CD4-positive, alpha-beta T cell treated with Interleukin-4 for 1 hour (primary cell): Measurements from ENCODE around the gene ALG12.
A peak's percentile ranks its signal among the peaks of the same experiment; 100 is the strongest.

Experiments
- DNase-seq, 2 donors: peaks; one replicate each; pipeline ENCODE4 v3.0.0-alpha.2; 2020 to 2022

ALG12 gene

GRCh38 chr22:49929211-49929979, 11.2 kb upstream of the ALG12 start:
- DNase-seq: peak; percentile 75 to 78

DNA sequence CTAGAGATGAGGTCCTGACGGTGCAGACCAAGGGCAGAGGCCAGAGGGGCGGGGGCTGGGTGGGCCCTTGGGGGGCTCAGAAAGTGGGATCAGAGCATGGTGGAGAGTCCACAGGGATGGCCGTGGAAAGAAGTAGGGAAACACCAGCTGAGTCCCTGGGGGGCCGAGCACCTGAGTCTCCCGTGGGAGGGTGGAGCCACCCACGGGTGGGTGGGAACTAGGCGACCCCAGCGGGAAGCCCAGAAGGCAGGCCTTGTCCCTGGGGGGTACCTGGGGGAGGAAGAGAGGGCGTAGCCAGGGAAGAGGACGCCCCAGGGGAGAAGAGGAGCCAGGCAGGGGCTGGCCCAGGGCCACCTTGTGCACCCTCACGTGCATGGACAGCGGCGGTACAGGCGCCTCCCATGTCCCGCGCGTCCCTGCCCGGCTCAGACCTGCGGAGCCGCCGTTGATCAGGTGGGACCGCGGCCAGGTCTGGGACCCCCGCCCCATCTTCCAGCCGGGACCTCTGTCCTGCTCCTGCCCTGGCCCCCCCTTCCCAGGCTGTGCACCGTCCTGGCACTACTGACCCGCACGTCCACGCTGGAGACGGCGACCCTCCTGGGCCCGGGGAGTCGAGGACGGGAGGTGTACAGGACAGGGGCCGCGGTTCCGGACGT, 10.4 kb upstream of the ALG12 start:
- DNase-seq: no peak

DNA sequence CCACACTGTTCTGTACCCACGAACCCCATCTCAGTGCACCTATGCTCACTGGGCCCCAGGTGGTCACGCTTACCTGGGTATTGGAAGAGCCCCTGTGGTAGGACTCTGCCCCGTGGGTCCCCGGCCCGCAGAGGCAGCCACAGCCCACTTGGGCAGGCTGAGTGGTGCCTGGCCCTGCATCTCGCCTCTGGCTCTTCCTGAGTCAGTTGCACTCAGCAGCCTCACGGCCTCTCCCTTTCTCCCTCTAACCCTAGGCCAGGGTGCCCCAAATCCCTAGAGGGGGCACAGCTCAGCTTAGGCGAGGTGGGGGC, 9.9 kb upstream of the ALG12 start:
- DNase-seq: no peak

DNA sequence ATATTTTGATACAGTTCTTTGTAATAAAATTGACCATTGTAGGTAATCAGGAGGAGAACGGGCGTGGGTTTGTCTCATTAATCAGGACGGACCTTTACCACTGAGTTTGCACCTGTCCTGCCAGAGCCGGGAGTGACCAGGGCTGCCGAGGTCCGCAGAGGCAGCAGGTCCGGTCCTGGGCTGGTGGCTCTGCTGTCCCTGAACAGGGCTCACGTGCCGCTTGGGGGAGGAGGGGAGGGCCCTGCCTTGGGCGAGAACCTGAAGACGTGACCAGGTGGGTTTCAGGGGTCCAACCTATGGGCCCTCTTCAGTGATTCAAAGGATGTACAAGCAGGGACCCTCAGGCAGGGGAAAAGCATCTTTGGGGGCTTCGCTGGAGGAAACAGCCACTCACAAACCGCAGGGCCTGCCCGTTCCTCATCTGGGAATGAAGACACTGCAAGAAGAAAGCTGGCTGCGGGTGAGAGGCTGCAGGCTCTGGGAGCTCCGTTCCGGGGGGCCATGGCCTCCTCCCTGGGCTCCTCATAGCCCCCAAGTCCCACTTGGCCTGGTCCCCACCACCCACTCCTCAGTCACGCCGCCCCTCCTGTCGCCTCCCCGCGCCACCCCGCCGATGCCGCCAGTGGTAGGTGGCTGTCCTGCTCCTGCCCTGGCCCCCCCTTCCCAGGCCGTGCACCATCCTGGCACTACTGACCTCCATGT, 9.4 kb upstream of the ALG12 start:
- no peak for DNase-seq

- DNase-seq: no peak
These were observed 8.7 kb upstream of the ALG12 start for GRCh38 chr22:49926916-49927315.

DNA sequence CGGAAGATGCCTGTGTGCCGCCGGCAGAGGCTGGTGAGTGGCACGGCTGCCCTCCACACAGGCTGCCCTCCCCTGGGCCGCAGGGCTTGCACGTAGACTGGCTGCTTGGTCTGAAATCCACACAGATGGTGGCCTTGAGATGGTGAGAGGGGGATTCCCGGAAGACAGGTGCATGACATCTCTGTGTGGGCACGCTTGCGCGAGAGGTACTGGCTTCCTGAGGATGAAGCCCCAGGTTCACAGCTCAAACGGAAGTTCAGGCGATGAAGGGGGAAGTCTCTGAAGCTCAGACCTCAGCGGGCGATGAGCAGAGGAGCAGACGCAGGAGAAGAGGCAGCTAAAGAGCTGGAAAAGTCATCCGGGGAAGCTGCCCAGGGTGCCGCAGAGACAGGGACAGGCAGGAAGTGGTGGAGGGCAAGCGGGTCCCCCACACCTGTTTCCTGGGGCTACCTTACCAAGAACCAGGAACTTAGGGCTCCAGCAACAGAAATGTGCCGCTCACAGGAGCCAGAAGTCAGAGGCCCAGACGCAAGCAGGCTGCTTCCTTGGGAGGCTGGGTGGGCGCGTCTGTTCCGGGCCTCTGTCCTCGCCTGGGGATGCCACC, 7.4 kb upstream of the ALG12 start:
- peak; percentile 87 to 90 for DNase-seq

GRCh38 chr22:49924113-49924833, 6.0 kb upstream of the ALG12 start:
- DNase-seq: no peak

GRCh38 chr22:49923445-49923844, 5.2 kb upstream of the ALG12 start:
- DNase-seq: peak; percentile 24 to 51

DNA sequence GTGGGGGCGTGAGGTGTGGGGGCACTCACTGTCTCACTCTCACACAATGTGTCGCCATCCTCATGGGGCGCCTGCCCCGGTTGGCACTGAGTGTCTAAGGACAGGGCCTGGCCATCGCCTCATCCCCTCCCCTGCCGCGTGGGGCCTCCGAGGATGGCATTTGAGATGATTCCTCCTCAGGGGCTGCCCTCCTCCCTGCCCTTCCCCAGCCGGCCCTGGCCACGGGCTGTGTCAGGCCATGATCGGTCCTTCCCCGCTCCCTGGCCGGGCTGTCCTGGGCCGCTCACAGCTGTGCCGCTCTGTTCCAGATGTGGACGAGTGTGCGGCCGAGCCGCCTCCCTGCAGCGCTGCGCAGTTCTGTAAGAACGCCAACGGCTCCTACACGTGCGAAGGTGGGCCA, 4.7 kb upstream of the ALG12 start:
- DNase-seq: no peak

- DNase-seq: no peak
These were observed 4.2 kb upstream of the ALG12 start for GRCh38 chr22:49922484-49922883.

- DNase-seq: no peak
These were observed 3.5 kb upstream of the ALG12 start for GRCh38 chr22:49921508-49922278.

DNA sequence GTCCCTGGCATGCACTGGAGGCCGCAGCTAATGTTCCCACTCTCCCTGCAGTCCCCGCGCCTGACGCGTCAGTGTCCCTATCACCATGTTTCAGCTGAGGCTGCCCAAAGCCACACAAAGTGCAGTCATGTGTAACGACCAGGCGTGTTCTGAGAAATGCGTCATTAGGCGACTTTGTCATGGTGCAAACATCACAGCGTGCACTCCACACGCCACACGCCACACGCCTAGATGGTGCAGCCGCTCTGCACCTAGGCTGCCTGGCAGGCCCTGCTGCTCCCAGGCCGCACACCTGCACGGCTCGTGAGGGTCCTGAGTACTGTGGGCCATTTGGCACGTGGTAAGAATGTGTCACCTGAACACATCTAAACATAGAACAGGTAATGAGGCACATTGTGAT, 2.6 kb upstream of the ALG12 start:
- no peak for DNase-seq

DNA sequence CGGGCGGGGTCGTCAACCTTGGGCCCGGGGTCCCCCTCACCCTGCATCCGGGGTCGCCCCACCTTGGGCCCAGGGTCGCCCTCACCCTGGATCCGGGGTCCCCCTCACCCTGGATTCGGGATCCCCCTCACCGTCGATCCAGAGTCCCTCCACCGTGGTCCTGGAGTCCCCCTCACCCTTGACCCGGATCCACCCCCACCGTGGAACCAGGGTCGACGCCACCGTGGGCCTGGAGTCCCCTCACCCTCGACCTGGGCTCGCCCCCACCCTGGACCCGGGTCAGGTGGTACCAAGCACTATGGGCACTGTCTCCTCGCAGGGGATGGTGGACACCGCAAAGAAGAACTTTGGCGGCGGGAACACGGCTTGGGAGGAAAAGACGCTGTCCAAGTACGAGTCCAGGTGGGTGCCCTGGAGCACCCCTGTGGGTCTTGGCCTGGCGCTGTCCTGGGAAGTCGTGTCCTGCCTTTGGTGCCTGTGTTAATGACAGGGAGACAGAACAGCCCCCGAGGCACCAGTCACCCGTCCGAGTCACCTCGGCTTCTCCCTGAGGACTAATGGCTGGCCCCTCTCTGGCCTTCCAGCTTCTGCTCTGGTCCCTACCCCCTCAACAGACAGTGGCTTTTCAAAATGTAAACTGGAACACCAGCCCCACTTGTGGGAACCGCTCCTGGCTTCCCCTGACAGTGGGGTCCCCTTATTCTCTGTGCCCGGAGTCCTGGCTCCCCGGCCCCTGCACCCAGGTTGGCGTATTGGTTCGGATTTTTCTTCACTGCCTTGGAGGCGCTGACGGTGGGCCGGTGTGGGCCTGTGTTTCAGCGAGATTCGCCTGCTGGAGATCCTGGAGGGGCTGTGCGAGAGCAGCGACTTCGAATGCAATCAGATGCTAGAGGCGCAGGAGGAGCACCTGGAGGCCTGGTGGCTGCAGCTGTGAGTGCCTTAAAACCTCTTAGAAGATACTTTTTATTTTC, 958 bp upstream of the ALG12 start:
- no peak for DNase-seq

DNA sequence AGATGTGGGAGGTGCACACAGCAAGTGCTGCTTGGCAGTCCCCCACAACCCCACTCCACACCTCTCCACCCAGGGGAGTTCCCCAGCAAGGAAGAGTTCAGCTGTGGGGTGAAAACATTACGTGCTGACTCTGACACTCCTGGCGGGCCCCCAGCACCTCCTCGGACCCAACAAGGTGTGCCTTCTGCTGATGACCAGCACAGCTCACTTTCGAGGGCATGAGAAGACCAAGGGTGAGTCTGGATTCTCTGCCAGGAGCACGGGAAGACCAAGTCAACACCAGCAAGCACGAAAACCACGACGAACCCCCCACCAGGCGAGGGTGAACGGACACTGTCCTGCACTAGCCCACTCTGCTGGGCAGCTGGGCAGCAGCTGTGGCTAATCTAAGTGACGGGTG, 1.4 kb downstream of the ALG12 start:
- no peak for DNase-seq

- no peak for DNase-seq
These were observed 2.6 kb downstream of the ALG12 start for GRCh38 chr22:49915610-49916009.

GRCh38 chr22:49914256-49914655, 4.0 kb downstream of the ALG12 start:
- DNase-seq: no peak

DNA sequence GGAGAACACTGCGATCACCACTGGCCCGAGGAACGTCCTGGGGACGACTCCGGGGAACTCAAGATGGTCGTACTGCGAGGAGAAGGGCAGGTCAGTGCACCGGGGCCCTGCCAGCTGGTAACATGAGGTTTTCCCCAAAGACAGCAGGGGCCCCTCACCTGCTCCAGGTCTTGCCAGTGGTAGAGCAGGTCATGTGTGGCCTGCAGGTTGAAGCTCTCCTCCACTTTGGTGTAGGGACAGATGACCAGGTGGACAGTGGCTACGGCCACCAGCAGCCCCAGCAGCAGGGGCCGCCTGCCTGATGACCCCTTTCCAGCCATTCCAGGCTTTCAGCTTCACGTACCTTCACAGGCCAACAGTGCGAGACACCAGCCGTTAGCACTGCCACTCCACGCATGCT, 4.8 kb downstream of the ALG12 start:
- no peak for DNase-seq

- DNase-seq: no peak
These were observed 5.2 kb downstream of the ALG12 start for GRCh38 chr22:49913026-49913425.

DNA sequence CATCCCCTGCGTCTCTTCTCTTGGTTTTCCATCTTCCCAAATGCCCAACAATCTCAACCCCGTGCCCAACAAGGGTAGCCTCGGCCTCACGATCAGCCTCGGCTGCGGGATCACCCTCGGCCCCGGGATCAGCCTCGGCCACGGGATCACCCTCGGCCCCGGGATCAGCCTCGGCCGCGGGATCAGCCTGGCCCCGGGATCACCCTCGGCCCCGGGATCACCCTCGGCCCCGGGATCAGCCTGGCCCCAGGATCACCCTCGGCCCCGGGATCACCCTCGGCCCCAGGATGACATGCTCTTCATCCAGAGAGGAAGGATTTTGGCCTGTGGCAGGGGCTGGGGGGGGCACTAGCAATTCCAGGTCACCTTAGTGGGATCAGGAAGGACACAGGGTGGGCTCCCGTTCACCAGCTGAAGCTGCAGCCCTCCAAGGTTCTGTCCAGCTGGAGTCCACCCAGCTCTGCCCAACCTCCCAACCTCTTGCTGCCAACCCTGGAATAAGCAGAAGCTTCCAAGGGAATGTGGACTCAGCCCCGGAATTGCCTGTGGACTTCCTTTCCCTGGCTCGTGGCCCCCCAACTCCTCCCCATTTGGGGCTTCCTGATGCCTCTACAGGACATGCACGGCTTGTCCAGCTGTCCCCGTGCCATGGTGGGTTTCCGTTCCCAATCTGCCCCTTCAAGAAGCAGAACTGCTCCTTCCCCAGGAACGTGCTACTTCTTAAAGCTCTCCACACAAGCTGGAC, 6.2 kb downstream of the ALG12 start:
- no peak for DNase-seq
